ENCODE data around the gene EYS. TPM values are rescaled to one million over a fixed set of nuclear protein-coding genes. Genes with fewer than 3 reads are reported as not detected.

The EYS gene
- total RNA-seq, 2 donors from 2014 or later = 0.18 to 3.5 TPM

GRCh38 chr6:64404396-64404795 lies 1302.6 kb downstream of the EYS start:
- intact Hi-C loops (cut with DNase I) = no loop called here

GRCh38 chr6:64383277-64383676 lies 1323.7 kb downstream of the EYS start:
- H3K36me3 ChIP-seq = no peaks in the 10 kb centered on the region
- no peak overlapping the region for H3K4me3 ChIP-seq
- no peaks in the 10 kb centered on the region for H3K9me3 ChIP-seq
- no peaks in the 10 kb centered on the region for H3K27me3 ChIP-seq (replicated peaks; ENCODE audit: insufficient read depth)
- TF ChIP-seq POLR2AphosphoS5 (IDR thresholded peaks at IDR 0.05) = no peak
- WGBS = 94% methylated on average over 2 of the region's 2 CpGs
- intact Hi-C loops (cut with DNase I) = no loop called here
- DNase-seq (ENCODE audit: low spot score) = no peak
- H3K27ac ChIP-seq = no peak overlapping the region
- no peaks in the 10 kb centered on the region for H3K4me1 ChIP-seq (replicated peaks)

More at GRCh38 chr6:64404396-64404795, 1302.6 kb downstream of the EYS start:
- H3K9me3 ChIP-seq = no peaks in the 10 kb centered on the region
- H3K36me3 ChIP-seq = no peaks in the 10 kb centered on the region
- no peak overlapping the region for H3K4me3 ChIP-seq
- DNase-seq (ENCODE audit: low spot score) = no peak
- WGBS = 83% methylated on average over 5 of the region's 5 CpGs
- no peak for TF ChIP-seq POLR2A (IDR thresholded peaks at IDR 0.05)
- no peak for TF ChIP-seq CTCF (IDR thresholded peaks at IDR 0.05)
- no peak for TF ChIP-seq POLR2AphosphoS5 (IDR thresholded peaks at IDR 0.05)
- H3K27ac ChIP-seq = no peak overlapping the region
- no peaks in the 10 kb centered on the region for H3K27me3 ChIP-seq (replicated peaks; ENCODE audit: insufficient read depth)
- no peaks in the 10 kb centered on the region for H3K4me1 ChIP-seq (replicated peaks)

GRCh38 chr6:64376394-64376793 lies 1330.6 kb downstream of the EYS start:
- intact Hi-C loops (cut with DNase I) = no loop called here
- H3K9me3 ChIP-seq = no peaks in the 10 kb centered on the region
- no peaks in the 10 kb centered on the region for H3K36me3 ChIP-seq
- no peaks in the 10 kb centered on the region for H3K27me3 ChIP-seq (replicated peaks; ENCODE audit: insufficient read depth)
- WGBS = 84% methylated on average over 5 of the region's 5 CpGs
- TF ChIP-seq CTCF (IDR thresholded peaks at IDR 0.05) = no peak
- no peak for TF ChIP-seq POLR2AphosphoS5 (IDR thresholded peaks at IDR 0.05)
- no peak for TF ChIP-seq POLR2A (IDR thresholded peaks at IDR 0.05)
- H3K27ac ChIP-seq = no peak overlapping the region
- no peak for DNase-seq (ENCODE audit: low spot score)
- H3K4me1 ChIP-seq (replicated peaks) = no peaks in the 10 kb centered on the region
- H3K4me3 ChIP-seq = no peak overlapping the region

- TF ChIP-seq POLR2AphosphoS5 (IDR thresholded peaks at IDR 0.05) = no peak
- TF ChIP-seq CTCF (IDR thresholded peaks at IDR 0.05) = no peak
- TF ChIP-seq POLR2A (IDR thresholded peaks at IDR 0.05) = no peak
- no peaks in the 10 kb centered on the region for H3K27me3 ChIP-seq (replicated peaks; ENCODE audit: insufficient read depth)
- H3K4me1 ChIP-seq (replicated peaks) = no peaks in the 10 kb centered on the region
- intact Hi-C loops (cut with DNase I) = no loop called here
- H3K27ac ChIP-seq = no peak overlapping the region
- no peak for DNase-seq (ENCODE audit: low spot score)
- WGBS = 26% methylated on average over 1 of the region's 1 CpG
- no peaks in the 10 kb centered on the region for H3K36me3 ChIP-seq
- no peaks in the 10 kb centered on the region for H3K9me3 ChIP-seq
- H3K4me3 ChIP-seq = no peak overlapping the region
Measured at GRCh38 chr6:64357430-64357829, 1349.6 kb downstream of the EYS start.

- TF ChIP-seq POLR2AphosphoS5 (IDR thresholded peaks at IDR 0.05) (no peak), POLR2A (IDR thresholded peaks at IDR 0.05) (no peak), CTCF (IDR thresholded peaks at IDR 0.05) (no peak)
- no peak for DNase-seq (ENCODE audit: low spot score)
- Histone ChIP-seq H3K9me3 (no peaks in the 10 kb centered on the region), H3K4me1 (replicated peaks) (no peaks in the 10 kb centered on the region), H3K36me3 (no peaks in the 10 kb centered on the region), H3K4me3 (no peak overlapping the region), H3K27me3 (replicated peaks; ENCODE audit: insufficient read depth) (no peaks in the 10 kb centered on the region), H3K27ac (no peak overlapping the region)
- 66% methylated on average over 1 of the region's 1 CpG for WGBS
- intact Hi-C loops (cut with DNase I) = no loop called here
Measured at GRCh38 chr6:64347411-64347810, 1359.6 kb downstream of the EYS start.
